GM21367 (cell line): ENCODE results near the gene BATF3.
"Not testable (repeated sequence)": the region's sequence is repeated elsewhere in the genome, so short reads cannot be mapped to it uniquely, and the experiment has no call there.

Experiments used
- ATAC-seq: cut with Tn5 transposase; IDR thresholded peaks from one replicate; pipeline ENCODE4 v1.9.1; 2021; ENCODE audit not compliant: unreplicated experiment

Gene BATF3

DNA sequence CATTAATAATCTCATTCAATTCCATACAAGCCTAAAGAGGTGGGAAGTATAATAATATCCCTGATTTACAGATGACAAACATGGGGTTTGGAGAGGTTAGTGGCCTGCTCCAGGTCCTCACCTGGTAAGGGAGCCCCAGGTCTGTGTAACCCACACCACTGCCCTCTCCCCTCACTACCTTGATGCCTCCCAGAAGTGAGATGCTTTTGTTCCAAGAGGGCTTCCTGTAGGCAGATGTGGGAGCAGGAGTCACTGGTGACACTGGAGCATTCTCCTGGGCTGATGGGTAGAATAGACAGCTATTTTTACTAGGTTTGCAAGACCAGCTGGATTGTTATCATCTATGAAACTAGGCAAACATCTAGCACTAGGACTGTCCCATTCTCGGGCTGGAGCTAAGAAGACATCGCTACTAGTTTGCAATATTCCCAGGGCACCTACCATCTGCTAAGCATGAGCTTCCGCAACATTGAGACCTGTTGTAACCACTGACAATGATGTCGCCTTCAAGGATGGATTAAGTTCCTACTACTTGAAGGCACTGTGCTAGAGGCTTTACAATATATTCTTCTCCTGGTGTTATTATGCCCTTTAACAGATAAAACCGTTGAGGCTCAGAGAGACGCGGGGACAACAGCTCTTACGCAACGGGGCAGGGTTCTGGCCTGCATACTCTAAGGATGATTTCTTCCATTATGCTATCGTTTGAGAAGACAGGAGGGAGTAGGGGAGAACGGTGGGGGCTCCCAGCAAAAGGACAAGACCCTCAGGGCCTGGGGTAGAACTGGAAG is 35.0 kb downstream of the BATF3 start:
- ATAC-seq, result no peak

DNA sequence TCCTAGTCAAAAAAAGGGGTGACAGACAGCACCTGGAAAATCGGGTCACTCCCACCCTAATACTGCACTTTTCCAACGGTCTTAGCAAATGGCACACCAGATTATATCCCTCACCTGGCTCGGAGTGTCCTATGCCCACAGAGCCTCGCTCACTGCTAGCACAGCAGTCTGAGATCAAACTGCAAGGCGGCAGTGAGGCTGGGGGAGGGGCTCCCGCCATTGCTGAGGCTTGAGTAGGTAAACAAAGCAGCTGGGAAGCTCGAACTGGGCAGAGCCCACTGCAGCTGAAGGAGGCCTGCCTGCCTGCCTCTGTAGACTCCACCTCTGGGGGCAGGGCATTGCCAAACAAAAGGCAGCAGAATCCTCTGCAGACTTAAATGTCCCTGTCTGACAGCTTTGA is 41.4 kb downstream of the BATF3 start:
- not testable (repeated sequence) for ATAC-seq

DNA sequence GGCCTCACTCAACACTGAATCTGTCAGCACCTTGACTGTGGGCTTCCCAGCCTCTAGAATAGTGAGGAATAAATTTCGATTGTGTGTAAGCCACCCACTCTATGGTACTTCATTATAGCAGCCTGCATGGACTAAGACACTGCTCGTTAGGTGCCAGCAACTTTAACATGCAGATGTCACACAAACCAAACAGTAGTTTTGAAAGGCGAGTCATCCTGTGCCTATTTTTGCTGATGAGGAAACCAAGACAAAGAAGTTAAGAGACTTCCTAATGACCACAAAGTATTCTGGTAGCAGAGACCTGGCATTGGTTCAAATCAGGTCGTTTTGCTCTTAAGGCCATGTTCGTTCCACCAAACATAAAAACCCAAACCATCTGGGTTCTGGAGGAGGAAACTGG is 42.9 kb downstream of the BATF3 start:
- no peak for ATAC-seq

DNA sequence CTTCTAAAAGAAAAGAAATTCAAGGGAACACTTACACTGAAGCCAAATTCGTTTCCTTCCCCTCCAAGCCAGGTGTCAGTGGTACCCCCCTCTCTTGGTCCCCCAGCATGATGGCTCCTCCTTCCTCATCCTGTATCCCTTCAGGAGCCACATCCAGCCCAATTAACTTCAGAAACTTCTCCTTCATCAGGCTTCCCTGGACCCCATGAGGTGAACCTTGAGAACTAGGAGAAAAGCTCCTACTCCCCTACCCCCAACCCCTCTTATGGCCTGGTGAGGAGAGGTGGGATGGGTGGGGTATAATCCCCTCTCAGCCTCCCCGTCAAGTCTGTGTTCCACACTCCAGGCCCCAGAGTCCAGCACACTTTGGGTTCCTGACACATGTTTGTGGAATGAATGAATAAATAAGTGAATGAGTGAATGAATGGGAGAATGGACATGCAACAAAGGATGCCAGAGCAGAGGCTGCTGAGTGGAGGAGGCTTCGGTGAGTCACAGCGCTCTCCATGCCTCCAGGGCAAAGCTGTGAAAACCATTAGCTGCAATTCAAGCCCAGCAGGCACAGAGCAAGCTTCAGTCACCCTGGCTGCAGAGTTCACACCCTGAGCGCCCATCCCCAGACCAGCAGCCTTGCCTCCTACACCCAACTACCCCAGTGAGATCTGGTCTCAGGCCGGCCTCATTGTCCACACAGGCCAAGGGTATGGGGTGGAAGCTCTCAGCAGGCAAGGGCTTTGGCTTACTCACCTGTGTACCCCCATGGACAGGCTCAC is 43.8 kb downstream of the BATF3 start:
- no peak for ATAC-seq

DNA sequence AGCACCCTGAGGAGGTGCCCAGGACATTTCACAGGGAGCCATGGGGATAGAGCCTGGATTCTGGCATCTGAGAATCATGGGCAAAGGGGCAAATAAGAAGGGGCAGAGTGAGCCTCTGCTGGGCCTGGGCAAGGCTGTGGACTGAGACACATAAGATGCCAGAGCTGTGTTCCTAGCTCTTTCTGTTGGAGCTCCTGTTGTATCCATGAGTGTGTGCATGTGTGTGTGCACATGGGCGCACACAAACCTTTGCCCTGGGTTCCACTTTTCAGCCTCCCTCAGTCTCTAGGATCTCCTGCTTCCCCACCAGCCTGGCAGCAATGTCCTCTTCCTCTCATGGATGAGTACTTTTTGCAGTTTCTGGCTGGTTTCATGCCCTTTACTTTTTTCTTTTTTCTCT is 47.0 kb downstream of the BATF3 start:
- no peak for ATAC-seq

DNA sequence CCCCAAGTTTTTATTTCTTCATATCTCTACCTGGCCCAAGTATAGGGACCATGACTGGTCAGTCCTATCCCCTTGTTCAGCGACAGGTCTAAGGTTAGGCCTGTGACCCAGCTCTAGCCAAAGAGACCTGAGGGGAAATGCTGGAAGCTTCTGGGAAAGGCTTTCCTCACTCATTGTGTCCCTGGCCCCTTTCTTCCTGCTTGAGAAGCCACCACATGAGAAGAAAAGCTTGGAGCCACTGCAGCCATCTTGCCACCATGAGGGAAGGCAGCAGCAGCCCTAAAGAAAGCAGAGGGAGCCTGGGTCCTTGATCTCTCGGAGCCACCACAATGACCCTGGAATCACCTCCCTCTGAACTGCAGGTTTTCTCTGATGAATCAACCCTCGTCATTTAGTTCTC is 47.7 kb downstream of the BATF3 start:
- no peak for ATAC-seq

DNA sequence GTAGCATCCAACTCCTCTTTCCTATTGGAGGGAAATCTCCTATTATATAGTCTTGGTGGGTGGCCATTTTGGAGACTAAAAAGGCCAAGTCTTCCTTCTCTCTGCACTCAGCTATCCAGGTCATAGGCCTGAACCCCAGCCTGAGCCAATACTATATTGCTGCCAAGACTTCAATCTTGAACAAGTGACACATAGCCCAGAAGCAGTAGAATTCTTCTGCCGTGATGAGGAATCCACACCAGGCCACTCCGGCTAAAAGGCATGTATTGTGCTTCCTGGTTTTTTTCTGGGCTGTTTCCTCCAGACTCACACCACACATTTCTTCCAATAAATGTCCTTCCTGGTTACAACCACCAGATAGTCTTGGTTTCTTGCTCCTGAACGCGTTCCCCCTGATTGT is 48.1 kb downstream of the BATF3 start:
- ATAC-seq, result no peak

DNA sequence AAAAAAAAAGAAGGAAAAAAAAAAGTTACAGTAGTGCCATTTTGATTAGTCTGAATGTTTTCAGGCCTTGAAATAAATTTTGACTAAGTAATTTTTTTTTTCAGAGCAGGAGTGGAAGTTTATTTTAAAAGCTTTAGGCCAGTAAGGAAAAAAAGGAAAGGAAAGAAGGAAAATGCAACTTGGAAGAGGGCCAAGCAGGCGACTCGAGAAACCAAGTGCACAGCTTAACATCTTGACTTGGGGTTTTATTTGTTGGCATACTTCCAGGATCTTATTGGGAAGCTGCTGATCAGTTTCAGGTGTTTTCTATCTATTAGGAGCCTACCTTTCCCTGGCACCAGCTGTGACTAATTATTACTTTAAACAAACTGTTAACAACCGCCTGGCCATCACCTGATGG is 49.4 kb downstream of the BATF3 start:
- ATAC-seq, result no peak

DNA sequence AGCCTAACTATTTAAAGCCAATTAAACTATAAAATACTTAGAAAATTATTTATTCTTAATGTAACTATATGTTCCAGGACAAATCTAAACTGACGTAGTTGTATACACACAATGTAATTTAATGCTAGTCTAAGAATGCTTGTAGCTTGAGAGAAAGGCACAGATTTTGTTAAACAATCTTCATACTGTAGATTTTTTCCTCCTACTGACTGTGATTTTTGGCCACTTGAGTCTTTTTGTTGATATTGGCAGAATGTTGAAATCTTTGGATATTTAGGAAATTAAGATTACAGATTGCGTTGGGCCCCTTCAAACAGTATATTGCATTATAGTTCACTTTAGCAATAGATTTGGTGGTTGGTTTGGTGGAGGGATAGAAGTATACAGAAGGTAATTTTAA is 50.6 kb downstream of the BATF3 start:
- no peak for ATAC-seq

DNA sequence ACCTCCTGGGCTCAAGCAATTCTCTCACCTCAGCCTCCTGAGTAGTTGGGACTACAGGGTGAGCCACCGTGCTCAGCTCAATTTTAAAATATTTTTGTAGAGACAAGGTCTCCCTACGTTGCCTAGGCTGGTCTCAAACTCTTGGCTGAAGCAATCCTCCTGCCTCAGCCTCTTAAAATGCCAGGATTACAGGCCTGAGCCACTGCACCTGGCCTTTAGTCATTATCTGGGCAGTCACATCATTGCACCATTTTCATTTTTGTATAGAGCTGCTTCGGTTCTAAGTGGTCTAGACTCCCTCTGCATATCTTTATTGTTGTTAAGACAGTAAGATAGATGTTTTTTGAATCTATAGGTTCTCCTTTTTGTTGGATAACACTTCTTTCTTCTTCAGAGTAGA is 51.2 kb downstream of the BATF3 start:
- ATAC-seq, result no peak

DNA sequence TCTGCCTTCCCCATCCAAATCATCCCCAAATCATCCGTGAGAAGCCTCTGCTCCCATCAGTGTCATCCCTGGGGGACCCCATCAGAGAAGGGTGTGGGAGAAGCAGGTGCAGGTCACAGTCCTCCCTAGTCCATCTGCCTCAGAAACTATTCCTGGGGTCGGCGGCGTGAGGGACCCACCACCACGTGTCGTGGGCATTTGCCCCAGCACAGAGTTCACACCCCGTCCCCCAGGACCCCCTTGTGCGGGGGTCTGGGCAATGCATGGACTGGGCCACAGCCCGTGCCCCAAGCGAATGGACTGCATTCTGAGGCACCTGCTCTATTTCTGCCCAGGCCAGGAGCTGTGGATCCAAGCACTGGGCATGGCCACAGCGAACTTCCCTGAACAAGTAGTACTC is 52.6 kb downstream of the BATF3 start:
- ATAC-seq, result no peak

DNA sequence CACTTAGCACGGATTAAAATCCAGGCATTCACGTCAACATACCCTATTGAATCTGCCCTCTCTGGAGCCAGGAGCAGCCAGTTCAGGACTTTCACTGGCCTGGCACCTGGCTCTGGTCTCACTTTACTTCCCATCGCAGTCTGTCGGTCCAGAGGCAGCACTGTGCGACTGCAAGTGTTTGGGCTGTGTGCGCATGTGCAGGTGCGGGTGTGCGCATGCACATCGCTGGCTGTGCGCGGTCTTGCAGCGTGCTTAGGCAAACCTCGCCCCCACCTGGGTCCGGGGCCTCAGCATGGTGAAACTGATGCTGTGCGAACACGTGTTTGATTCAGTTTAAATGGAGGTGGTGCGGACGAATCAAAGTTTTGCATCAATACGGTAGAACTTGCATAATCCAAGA is 53.1 kb downstream of the BATF3 start:
- no peak for ATAC-seq

DNA sequence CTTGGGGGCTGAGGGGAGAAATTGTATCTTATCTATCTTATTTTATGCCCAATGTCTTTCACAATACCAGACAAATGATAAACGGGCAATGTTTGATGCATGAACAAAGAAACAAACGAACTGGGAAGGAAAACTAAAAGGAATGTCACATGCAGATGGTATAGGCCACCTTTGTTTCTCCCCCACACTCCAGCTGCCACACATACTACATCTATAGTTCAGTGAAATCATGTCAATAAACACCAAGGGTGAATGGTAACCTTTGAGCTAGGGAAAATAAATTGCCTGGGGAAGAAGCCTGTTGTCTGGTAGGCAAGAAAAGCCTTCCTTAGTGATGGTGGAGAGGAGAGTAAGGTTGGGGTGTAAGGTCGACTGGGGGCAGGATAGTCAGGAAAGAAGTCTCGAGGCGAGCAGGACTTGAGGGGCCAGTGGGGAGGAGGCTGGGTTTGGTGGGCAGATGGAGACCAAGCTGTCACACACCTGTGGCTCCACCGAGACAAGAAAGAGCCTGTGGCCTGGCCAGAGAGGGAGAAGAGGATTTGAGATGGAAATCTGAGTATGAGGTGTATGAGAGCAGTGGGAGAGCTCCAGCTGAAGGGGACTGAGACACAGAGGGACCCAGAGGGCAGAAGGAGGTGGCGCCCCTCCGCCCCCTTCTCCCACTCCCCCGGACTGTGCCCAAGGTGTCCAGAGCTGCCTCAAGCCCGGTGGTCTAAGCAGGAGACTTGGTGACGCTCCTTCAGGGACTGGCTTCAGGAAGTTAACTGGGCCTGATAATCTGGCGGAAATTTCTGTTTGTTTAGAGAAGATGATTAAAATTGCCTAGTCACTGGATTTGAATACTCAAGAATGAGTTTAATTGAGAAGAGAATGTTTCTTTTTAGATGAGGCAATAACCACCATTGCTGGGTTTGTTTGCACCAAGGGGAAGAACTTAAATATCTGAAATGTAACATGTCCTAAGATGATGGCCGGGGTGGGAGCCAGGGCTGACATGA is 53.8 kb downstream of the BATF3 start:
- no peak for ATAC-seq

DNA sequence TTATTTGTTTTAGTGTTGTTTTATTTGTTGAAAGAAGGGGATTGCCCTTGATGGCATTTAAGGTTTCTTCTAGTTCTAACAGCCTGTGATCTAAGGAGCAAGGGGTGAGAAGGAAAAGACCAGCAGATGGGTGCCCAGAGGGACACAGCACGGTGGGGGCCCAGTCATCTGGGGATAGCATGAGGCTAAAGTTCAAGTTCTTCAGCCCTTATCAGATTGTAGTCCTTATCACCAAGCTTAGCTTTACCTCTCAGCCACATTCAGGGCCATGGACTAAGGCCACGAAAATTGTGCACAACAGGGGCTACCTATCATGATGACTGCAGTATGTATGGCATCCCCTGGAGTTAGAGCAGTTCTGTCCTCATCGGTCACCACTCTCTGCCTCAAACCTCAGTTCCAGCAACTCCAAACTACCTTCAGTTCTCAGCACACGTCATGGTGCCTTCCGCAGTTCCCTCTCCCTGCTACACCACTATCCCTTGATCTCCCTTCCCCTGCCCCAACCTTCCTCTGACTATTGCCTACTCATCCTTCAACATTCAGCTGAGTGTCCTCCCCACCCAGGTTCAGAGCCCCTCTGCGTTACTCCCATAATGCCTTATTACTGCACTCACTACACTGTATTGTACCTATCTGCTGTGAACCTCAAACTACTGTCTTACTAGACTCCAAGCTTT is 54.6 kb downstream of the BATF3 start:
- ATAC-seq, result no peak

DNA sequence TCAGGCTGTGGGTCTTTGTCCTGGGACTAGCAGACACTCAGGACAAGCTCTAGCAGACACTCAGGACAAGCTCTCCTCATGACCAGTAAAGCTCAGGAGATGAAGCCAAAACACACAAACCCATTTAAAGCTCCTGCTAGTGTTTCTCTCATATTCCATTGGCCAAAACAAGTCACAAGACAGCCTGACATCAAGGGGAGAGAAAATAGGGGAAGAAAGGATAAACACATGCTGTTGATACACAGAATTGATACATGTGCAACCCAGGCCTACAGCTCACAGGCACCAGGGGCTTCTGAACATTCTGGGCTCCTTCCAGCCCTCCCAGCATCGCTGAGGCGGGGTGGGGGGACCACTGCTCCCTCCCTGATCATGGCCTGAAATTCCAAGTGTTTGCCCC is 55.8 kb downstream of the BATF3 start:
- ATAC-seq, result no peak

DNA sequence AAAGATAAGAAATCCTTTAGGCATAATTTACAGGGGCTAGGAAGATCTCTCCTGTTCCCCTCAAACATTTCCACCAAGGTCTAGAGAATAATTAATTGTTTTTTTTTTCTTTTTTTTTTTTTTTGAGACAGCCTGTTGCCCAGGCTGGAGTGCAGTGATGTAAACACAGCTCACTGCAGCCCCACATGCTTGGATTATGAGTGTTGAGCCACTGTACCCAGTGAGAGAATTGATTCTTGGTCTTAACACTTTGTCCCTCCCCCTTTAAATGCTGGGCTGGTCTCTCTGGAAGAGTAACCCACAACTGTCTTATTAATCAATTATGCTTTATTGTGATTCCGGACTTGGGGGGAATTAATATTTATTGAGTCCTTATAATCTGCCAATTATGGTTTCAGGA is 57.7 kb downstream of the BATF3 start:
- no peak for ATAC-seq

DNA sequence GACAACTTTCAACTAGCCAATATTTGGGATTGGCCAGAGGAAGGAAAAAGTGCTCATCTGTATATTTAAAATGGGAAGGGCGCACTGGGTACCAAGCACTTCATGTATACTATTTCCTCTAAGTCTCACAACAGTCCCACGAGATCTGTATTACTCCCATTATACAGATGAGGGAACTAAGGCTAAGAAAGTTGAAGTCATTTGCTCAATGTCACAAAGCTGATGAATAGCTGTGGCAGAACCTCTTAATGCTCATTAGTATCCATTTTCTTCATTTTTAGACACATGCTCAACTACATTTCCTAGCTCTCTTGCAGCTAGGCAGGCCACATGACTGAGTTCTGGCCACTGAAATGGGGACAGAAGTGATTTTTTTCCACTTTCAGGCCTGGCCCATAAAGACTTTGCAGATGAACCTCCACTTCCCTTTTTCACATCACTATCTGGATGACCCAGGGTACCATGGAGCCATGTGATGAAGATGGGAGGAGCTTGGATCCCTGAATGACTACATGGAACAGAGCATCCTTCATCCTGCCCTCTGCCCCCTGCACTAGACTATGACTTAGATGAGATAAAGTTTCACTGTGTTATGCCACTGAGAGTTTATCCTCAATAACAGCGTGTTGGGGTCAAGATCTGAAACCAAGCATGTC is 59.3 kb downstream of the BATF3 start:
- ATAC-seq, result no peak

DNA sequence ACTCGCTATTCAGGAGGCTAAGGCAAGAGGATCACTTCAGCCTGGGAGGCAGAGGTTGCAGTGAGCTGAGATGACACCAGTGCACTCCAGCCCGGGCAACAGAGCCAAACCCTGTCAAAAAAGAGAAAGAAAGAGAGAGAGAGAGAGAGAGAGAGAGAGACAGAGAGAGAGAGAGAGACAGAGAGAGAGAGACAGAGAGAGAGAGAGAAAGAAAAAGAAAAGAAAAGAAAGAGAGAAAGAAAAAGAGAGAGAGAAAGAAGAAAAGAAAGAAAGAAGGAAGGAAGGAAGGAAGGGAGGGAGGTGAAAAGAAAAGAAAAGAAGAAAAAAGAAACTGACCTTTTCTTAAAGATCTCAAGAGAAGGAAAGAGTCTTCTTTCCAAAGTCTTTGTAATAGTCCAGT is 60.1 kb downstream of the BATF3 start:
- ATAC-seq, result not testable (repeated sequence)

DNA sequence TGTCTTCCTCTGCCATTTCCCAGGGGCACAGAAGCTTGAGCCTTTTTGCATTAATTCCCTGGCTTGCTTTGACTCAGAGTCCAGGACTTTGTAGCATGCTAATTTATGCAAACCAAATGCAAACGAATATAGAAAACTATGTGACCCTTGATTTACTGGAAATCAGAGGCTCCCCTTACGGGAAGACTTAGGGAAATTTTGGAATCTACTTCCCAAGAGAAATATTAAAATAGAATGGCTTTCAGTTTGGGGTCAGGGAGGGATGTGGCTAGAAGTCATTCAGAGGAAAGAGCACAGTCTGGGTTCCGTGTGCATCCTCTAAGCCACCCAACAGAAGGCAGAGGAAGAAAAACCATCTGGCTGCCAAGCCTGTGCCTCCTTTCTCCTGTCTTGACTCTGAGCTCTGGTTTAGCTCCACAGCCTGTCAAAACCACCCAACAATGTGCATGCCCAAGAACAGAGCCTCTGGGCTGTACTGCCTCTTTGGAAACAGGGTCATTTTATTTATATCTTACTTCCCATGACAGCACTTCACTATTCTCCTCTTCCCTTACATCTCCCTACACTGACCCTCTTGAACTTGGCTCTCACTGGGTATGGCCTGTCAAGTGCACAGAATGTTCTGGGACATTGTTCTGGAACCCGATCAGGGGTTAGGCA is 61.0 kb downstream of the BATF3 start:
- ATAC-seq, result no peak

DNA sequence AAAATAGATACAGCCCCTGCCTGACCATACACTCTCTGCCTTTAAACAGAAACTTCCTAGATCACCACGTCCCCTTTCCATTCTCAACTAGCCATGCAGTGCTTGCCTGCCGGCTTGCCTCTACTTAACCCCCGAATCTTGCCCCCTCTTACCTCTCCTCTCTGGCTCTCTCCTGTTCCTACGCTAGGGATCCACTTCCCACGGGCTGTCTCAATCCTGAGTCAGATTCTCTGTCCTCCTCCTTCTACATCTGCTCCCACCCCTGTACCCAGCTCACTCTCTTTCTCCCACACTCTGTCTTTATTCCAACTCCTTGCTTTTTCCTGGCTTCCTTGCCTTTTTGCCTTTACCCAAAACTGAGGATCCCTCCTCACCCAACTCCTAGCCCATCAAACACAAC is 61.7 kb downstream of the BATF3 start:
- ATAC-seq, result no peak
